PC-9 (cell line): ENCODE data around the gene RAB1B. TPM values are rescaled to one million over a fixed set of nuclear protein-coding genes. Genes with fewer than 3 reads are reported as not detected.

Experiments used
- BruUV-seq: library from RNA; stranded (reverse); fragments of 400-500 nt; replicated peaks from 2 replicates; lab custom pipeline; 2021; lab: Mats Ljungman, UMichigan
- CTCF ChIA-PET: fragments of 300-600 bp; sonication (Branson Sonifier 250); formaldehyde crosslinking; loops from one replicate; lab custom pipeline; 2022; ENCODE audit warnings: antibody characterized with exemption; lab: Charles Lee
- POLR2A ChIA-PET: fragments of 300-600 bp; sonication (Branson Sonifier 250); formaldehyde crosslinking; loops from one replicate; lab custom pipeline; 2022; ENCODE audit warnings: antibody characterized with exemption; ENCODE audit not compliant: unreplicated experiment; lab: Charles Lee
- DNase-seq, 2 experiments: peaks; one replicate each; pipeline versions ENCODE4 v3.0.0 to v3.0.0-alpha.2; 2015 to 2022; ENCODE audit warnings: mixed read lengths in 1 of 2
- H2AFZ ChIP-seq: fragments of 200-600 bp; sonication (generic); 2 replicates; pipeline ENCODE4 v1.8.1; 2017; ENCODE audit warnings: antibody characterized with exemption
- H3F3A ChIP-seq: fragments of 200-600 bp; sonication (generic); 2 replicates; pipeline ENCODE4 v1.8.1; 2017; ENCODE audit warnings: antibody characterized with exemption, mild to moderate bottlenecking, low read depth; ENCODE audit not compliant: insufficient read depth
- H3K27ac ChIP-seq: fragments of 200-600 bp; sonication (generic); 2 replicates; pipeline ENCODE4 v1.6.1; 2016; ENCODE audit warnings: mixed run types
- H3K27me3 ChIP-seq: fragments of 200-600 bp; sonication (generic); 2 replicates; pipeline ENCODE4 v1.6.1; 2016; ENCODE audit warnings: low read depth, mixed run types; ENCODE audit not compliant: insufficient read depth
- H3K36me3 ChIP-seq: fragments of 200-600 bp; sonication (generic); 2 replicates; pipeline ENCODE4 v1.6.1; 2016; ENCODE audit warnings: low read depth, mixed run types
- H3K4me1 ChIP-seq: fragments of 200-600 bp; sonication (generic); replicated peaks from 2 replicates; pipeline ENCODE4 v1.6.1; 2016; ENCODE audit warnings: mixed run types; ENCODE audit not compliant: insufficient read depth
- H3K4me2 ChIP-seq: fragments of 200-600 bp; sonication (generic); 2 replicates; pipeline ENCODE4 v1.6.1; 2017; ENCODE audit warnings: mixed run types
- H3K4me3 ChIP-seq: fragments of 200-600 bp; sonication (generic); 2 replicates; pipeline ENCODE4 v1.6.1; 2016; ENCODE audit warnings: mixed run types
- H3K79me2 ChIP-seq: fragments of 200-600 bp; sonication (generic); 2 replicates; pipeline ENCODE4 v1.6.1; 2017; ENCODE audit warnings: low read depth, mixed run types
- H3K9me2 ChIP-seq: fragments of 200-600 bp; sonication (generic); 2 replicates; pipeline ENCODE4 v1.8.1; 2017; ENCODE audit warnings: mild to moderate bottlenecking; ENCODE audit not compliant: insufficient read depth
- H3K9me3 ChIP-seq: fragments of 200-600 bp; sonication (generic); 2 replicates; pipeline ENCODE4 v1.8.1; 2016; ENCODE audit warnings: low read depth; ENCODE audit not compliant: insufficient read depth
- H4K20me1 ChIP-seq: fragments of 200-600 bp; sonication (generic); 2 replicates; pipeline ENCODE4 v1.8.1; 2017; ENCODE audit not compliant: insufficient read depth
- CTCF ChIP-seq: fragments of 200-600 bp; sonication (generic); conservative IDR thresholded peaks from 2 replicates; pipeline ENCODE4 v1.6.1; 2017; ENCODE audit warnings: mixed run types, antibody characterized with exemption, mild to moderate bottlenecking, moderate library complexity
- EZH2 ChIP-seq: fragments of 200-600 bp; sonication (generic); IDR thresholded peaks from 2 replicates; pipeline ENCODE4 v1.8.0; 2017; ENCODE audit warnings: antibody characterized with exemption, low read depth
- intact Hi-C: fragments of 100-400 bp; cut with micrococcal nuclease; formaldehyde crosslinking; loops from one replicate; pipeline ENCODE4 v1.10.0; 2022; ENCODE audit not compliant: unreplicated experiment
- total RNA-seq: library from RNA; stranded (reverse); gene quantifications from 2 replicates; pipeline ENCODE4 v1.2.3, GENCODE V29; 2021

RAB1B gene
- total RNA-seq, 1 experiment from 2014 or later: 232 TPM

GRCh38 chr11:66293777-66294625 is 25.6 kb downstream of the RAB1B start:
- Histone ChIP-seq H3K9me2 (no peaks in the 10 kb centered on the region), H3K4me2 (no peak overlapping the region), H3K4me1 (peaks cover 11% of the 10 kb centered on the region), H3K9me3 (no peaks in the 10 kb centered on the region), H3F3A (peaks cover 20% of the 10 kb centered on the region), H3K4me3 (no peak overlapping the region), H4K20me1 (no peaks in the 10 kb centered on the region), H3K27ac (no peak overlapping the region), H3K36me3 (no peaks in the 10 kb centered on the region), H3K27me3 (peaks cover 11% of the 10 kb centered on the region; the same call in 1 of the 2 replicates), H3K79me2 (no peaks in the 10 kb centered on the region), H2AFZ (no peak overlapping the region)
- TF ChIP-seq CTCF (no peak), EZH2 (no peak)
- CTCF ChIA-PET: no interaction called here
- BruUV-seq: no TSS peak
- intact Hi-C loops: no loop called here
- POLR2A ChIA-PET: no interaction called here
- no peak for DNase-seq

GRCh38 chr11:66294626-66295620 is 26.5 kb downstream of the RAB1B start:
- Histone ChIP-seq H3K9me3 (no peaks in the 10 kb centered on the region), H2AFZ (no peak overlapping the region), H3F3A (peaks cover 12% of the 10 kb centered on the region; the same call in 1 of the 2 replicates), H3K4me1 (peaks cover 8% of the 10 kb centered on the region), H3K9me2 (no peaks in the 10 kb centered on the region), H3K27ac (no peak overlapping the region), H3K27me3 (peaks cover 11% of the 10 kb centered on the region; the same call in 1 of the 2 replicates), H3K4me2 (no peak overlapping the region), H4K20me1 (no peaks in the 10 kb centered on the region), H3K79me2 (no peaks in the 10 kb centered on the region), H3K4me3 (no peak overlapping the region), H3K36me3 (no peaks in the 10 kb centered on the region)
- TF ChIP-seq CTCF (no peak), EZH2 (no peak)
- intact Hi-C loops: no loop called here
- ChIA-PET CTCF (no interaction called here), POLR2A (no interaction called here)
- no TSS peak for BruUV-seq
- no peak for DNase-seq

- POLR2A ChIA-PET: no interaction called here
- intact Hi-C loops: no loop called here
Observed at GRCh38 chr11:66297610-66298009, 29.2 kb downstream of the RAB1B start.

More at GRCh38 chr11:66297610-66298009, 29.2 kb downstream of the RAB1B start:
- Histone ChIP-seq H3K36me3 (no peaks in the 10 kb centered on the region), H3K9me3 (no peaks in the 10 kb centered on the region), H3K27ac (no peak overlapping the region), H2AFZ (no peak overlapping the region), H3K4me1 (no peaks in the 10 kb centered on the region), H3F3A (0 out of 2 replicates have a peak, but pooled peaks cover 5% of the 10 kb centered on the region), H3K9me2 (no peaks in the 10 kb centered on the region), H3K79me2 (no peaks in the 10 kb centered on the region), H4K20me1 (no peaks in the 10 kb centered on the region), H3K4me3 (no peak overlapping the region), H3K27me3 (peaks cover 11% of the 10 kb centered on the region; the same call in 1 of the 2 replicates), H3K4me2 (no peak overlapping the region)
- TF ChIP-seq CTCF (no peak), EZH2 (no peak)
- DNase-seq: no peak
- CTCF ChIA-PET: interaction anchor here (1.1 kb wide), 1 partner anchor 89 kb away, joined by 7 read pairs; no protein-coding TSS in a partner anchor
- no TSS peak for BruUV-seq
